ENCODE measurements around the gene PKMYT1. TPM values are rescaled to one million over a fixed set of nuclear protein-coding genes. Genes with fewer than 3 reads are reported as not detected.

PKMYT1 gene
- total and polyA plus RNA-seq, 9 of the 15 experiments (the other 6 are each of a cell fraction or from before 2014, with no cell fraction given): 8.7 to 201 (median 37.8) TPM

DNA sequence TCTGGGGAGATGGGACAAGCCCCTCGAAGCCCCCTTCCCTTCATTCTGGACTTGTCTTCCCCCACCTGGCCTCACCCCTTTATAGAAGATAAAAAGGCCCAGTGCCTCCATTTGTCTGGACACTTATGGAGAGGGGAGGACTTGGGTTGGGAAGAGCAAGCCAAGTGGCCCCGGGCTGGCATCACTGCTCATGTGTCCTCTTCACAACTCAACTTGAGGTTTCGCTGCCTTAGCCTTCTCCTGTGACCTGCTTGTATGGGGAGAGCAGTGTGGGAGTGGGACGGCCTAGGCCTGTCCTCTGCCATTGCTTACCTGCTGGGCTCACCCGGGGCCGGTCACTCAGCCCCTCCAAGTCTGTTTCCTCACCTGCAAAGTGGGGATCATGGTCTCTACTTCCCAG, 9.7 kb downstream of the PKMYT1 start:
- H3K4me3 ChIP-seq: peak overlapping the region; percentile 96
- peak; percentile 75 for FAIRE-seq
- CTCF ChIA-PET (ENCODE audit: low intra/inter-chr PET ratio): no interaction called here

More for the DNA sequence above, 9.7 kb downstream of the PKMYT1 start:
- Histone ChIP-seq H2AFZ (ENCODE audit: low read depth, low read length) (peak overlapping the region; percentile 35), H3K9me3 (replicated peaks; ENCODE audit: control insufficient read depth, insufficient read depth, low read depth, low read length) (no peaks in the 10 kb centered on the region), H4K20me1 (replicated peaks; ENCODE audit: control insufficient read depth, insufficient read depth, low read length) (peaks cover 25% of the 10 kb centered on the region), H3K79me2 (ENCODE audit: control insufficient read depth, insufficient read depth, low read length) (peaks cover 22% of the 10 kb centered on the region), H3K9ac (ENCODE audit: insufficient read depth in 1 of 2, low read depth in 2 of 2, low read length in 2 of 2) (peak overlapping the region; percentile 77 to 99), H3K4me1 (replicated peaks in 1 of 2; ENCODE audit: control insufficient read depth in 2 of 2, insufficient read depth in 2 of 2, low read length in 2 of 2) (peaks cover 15 to 97% of the 10 kb centered on the region in 2 experiments), H3K36me3 (ENCODE audit: control insufficient read depth, insufficient read depth, low read length) (peaks cover 51% of the 10 kb centered on the region; the same call in 2 of the 3 replicates), H3K4me2 (ENCODE audit: insufficient read depth, low read length) (peak overlapping the region; percentile 78), H3K27me3 (ENCODE audit: control insufficient read depth in 2 of 2, insufficient read depth in 2 of 2, low read length in 2 of 2) (no peaks in the 10 kb centered on the region), H3K27ac (ENCODE audit: extremely low read depth, low read depth, low read length) (peak overlapping the region; percentile 84; the same call in 2 of the 3 replicates), H3K9me1 (ENCODE audit: control insufficient read depth, insufficient read depth, low read length) (peaks cover 3% of the 10 kb centered on the region)
- DNase-seq (ENCODE audit: extremely low read depth in 1 of 4, low spot score in 3 of 4) (peak in 1 of 4 experiments; percentile 47), ATAC-seq (no peak)
- no peak for TF ChIP-seq SIN3A (IDR thresholded peaks at IDR 0.05; ENCODE audit: borderline replicate concordance in 2 of 2, control insufficient read depth in 1 of 2, low read depth in 2 of 2, low read length in 2 of 2)
- TF ChIP-seq MBD2 (IDR thresholded peaks at IDR 0.05; ENCODE audit: borderline replicate concordance, low read depth): no peak
- no peak for TF ChIP-seq ZNF444 (CRISPR knock-in tag; IDR thresholded peaks at IDR 0.05)
- TF ChIP-seq, protein P1, sequence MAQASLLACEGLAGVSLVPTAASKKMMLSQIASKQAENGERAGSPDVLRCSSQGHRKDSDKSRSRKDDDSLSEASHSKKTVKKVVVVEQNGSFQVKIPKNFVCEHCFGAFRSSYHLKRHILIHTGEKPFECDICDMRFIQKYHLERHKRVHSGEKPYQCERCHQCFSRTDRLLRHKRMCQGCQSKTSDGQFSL (CRISPR knock-in tag; IDR thresholded peaks at IDR 0.05): no peak
- TF ChIP-seq, protein P1 (tag; IDR thresholded peaks at IDR 0.05): 0 out of 4 replicates have a peak, but pooled peaks of 1 of the 2 experiments have one; percentile 24
- WGBS (ENCODE audit: insufficient coverage, low coverage, missing lambda C conversion rate): 39% methylated on average over 6 of the region's 6 CpGs
- POLR2A ChIA-PET: interaction anchor here (0.6 to 1.9 kb wide), 8 partner anchors 7 to 456 kb away, joined by 3 to 23 read pairs (median 4); partner anchors contain the start of genes HCFC1R1, PKMYT1 and THOC6
- in situ Hi-C loops (cut with MboI): no loop called here
- BruUV-seq (replicated peaks): no TSS peak
- intact Hi-C loops (cut with micrococcal nuclease): no loop called here
